ENCODE data around the gene NHERF2.

NHERF2 gene

DNA sequence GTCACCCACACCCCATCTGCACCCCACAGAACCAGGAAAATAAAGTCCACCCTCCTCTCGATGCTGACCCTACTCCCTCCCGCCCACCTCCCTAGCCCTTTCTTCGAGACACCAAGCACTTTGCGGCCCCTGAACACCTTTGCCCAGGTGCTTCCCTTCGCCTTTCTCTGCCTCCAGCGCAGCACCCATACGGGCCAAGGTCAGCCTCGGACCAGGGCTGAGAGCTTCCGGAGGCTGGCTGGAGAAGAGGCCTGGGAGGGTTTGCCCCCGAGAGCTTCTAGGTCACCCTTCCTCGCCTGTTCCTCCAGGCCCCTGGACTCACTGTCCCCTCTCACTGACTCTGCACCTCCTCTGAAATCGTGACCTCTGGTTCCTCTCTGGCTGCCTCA lies 2.7 kb upstream of the NHERF2 start:
- TF ChIP-seq CTCF (IDR thresholded peaks at IDR 0.05; ENCODE audit: low read depth, low read length, missing control alignments), result no peak
- no peak for DNase-seq (ENCODE audit: low read depth)
- H3K4me3 ChIP-seq (ENCODE audit: low read depth, low read length), result no peak overlapping the region

- DNase-seq (ENCODE audit: low read depth), result no peak
- no peak for TF ChIP-seq CTCF (IDR thresholded peaks at IDR 0.05; ENCODE audit: low read depth, low read length, missing control alignments)
- no peak overlapping the region for H3K4me3 ChIP-seq (ENCODE audit: low read depth, low read length)
Measured at GRCh38 chr16:2025251-2025650, 1.5 kb upstream of the NHERF2 start.

- no peak for DNase-seq (ENCODE audit: low read depth)
- TF ChIP-seq CTCF (IDR thresholded peaks at IDR 0.05; ENCODE audit: low read depth, low read length, missing control alignments), result no peak
- no peak overlapping the region for H3K4me3 ChIP-seq (ENCODE audit: low read depth, low read length)
Measured at GRCh38 chr16:2025878-2026460, 733 bp upstream of the NHERF2 start.

GRCh38 chr16:2027024-2028010 lies 615 bp downstream of the NHERF2 start:
- H3K4me3 ChIP-seq (ENCODE audit: low read depth, low read length), result no peak overlapping the region
- TF ChIP-seq CTCF (IDR thresholded peaks at IDR 0.05; ENCODE audit: low read depth, low read length, missing control alignments), result no peak
- no peak for DNase-seq (ENCODE audit: low read depth)

GRCh38 chr16:2028146-2028545 lies 1.4 kb downstream of the NHERF2 start:
- no peak for TF ChIP-seq CTCF (IDR thresholded peaks at IDR 0.05; ENCODE audit: low read depth, low read length, missing control alignments)
- H3K4me3 ChIP-seq (ENCODE audit: low read depth, low read length), result no peak overlapping the region
- DNase-seq (ENCODE audit: low read depth), result no peak

GRCh38 chr16:2028620-2029220 lies 2.0 kb downstream of the NHERF2 start:
- no peak for DNase-seq (ENCODE audit: low read depth)
- H3K4me3 ChIP-seq (ENCODE audit: low read depth, low read length), result no peak overlapping the region
- no peak for TF ChIP-seq CTCF (IDR thresholded peaks at IDR 0.05; ENCODE audit: low read depth, low read length, missing control alignments)
